ENCODE data around the gene TMC6. TPM values are rescaled to one million over a fixed set of nuclear protein-coding genes. Genes with fewer than 3 reads are reported as not detected.

TMC6 gene
- polyA plus RNA-seq, 1 donor = 46.2 TPM

DNA sequence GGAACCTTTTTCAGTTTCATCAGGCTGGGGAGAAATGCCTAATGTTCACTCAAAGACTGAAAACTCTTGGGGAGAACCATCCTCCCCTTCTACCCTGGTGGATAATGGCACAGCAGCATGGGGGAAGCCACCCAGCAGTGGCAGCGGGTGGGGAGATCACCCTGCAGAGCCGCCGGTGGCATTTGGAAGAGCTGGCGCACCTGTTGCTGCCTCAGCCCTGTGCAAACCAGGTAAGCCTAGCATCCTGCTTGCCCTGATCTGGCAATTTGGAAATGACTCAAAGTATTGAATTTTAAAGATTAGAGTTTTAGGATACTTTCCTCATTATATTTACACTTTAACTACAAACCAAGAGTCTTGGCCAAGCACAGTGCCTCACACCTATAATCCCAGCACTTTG lies 63.8 kb downstream of the TMC6 start:
- no peak for DNase-seq

DNA sequence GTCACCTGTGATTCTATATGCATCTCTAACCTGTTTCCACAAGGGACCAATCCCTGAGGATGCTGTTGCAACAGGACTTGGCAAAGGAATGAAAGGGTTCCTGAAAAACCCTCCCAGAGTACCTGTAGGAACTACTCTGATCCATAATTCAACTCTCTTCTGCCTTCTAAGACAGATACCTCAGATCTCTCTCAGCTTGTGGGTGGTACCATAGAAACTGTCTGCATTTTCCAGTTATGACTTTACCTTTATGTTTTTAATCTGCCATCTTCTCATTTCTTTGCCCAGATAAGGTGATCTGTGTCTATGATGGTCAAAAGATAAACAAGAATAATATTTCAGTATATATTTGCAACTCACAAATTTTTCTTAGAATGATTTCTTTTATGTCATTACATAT lies 65.1 kb downstream of the TMC6 start:
- DNase-seq = no peak

DNA sequence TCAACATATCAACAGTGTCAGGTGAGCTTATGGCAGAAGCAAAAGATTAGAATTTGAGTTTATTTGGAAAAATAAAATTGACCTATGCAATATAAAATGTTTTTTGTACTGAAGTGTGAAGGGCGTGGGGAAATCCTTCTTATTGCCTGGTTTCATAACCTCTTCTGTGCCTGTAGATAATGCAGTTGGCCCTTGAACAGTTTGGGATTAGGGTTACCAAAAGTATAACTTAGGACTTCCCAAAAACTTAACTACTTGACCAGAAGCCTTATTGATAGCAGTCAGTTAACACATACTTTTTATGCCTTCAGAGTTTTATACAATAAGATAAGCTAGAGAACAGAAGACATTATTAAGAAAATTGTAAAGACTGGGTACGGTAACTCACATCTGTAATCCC lies 66.0 kb downstream of the TMC6 start:
- DNase-seq = no peak

Other genes starting within 250 kb of the TMC6 start
- gene TNRC6C, start 170.1 kb downstream of the TMC6 start, polyA plus RNA-seq (ENCODE audit: insufficient read length) = 10.4 TPM
- 3.7 TPM for gene TMC8, start 2.0 kb upstream of the TMC6 start, polyA plus RNA-seq (ENCODE audit: insufficient read length)
- 1.4 TPM for gene C17orf99, start 17.6 kb upstream of the TMC6 start, polyA plus RNA-seq (ENCODE audit: insufficient read length)
- gene SYNGR2, start 39.8 kb upstream of the TMC6 start, polyA plus RNA-seq (ENCODE audit: insufficient read length) = 134 TPM
- 19.7 TPM for gene TK1, start 58.3 kb upstream of the TMC6 start, polyA plus RNA-seq (ENCODE audit: insufficient read length)
- 40.0 TPM for gene AFMID, start 58.6 kb upstream of the TMC6 start, polyA plus RNA-seq (ENCODE audit: insufficient read length)
- gene BIRC5, start 85.5 kb upstream of the TMC6 start, polyA plus RNA-seq (ENCODE audit: insufficient read length) = 13.6 TPM
- not detected for gene TMEM235, start 102.9 kb upstream of the TMC6 start, polyA plus RNA-seq (ENCODE audit: insufficient read length)
- 14.4 TPM for gene SOCS3, start 231.3 kb upstream of the TMC6 start, polyA plus RNA-seq (ENCODE audit: insufficient read length)
- gene PGS1, start 249.9 kb upstream of the TMC6 start, polyA plus RNA-seq (ENCODE audit: insufficient read length) = 29.7 TPM

Data from hindlimb muscle (tissue), 1 donor.